ENCODE measurements around the gene FOXP1. TPM values are rescaled to one million over a fixed set of nuclear protein-coding genes. Genes with fewer than 3 reads are reported as not detected.

Gene FOXP1
- total and polyA plus RNA-seq, 2 of the 8 experiments (the other 6 are each of a cell fraction or from before 2014, with no cell fraction given), result 13.9 to 25.4 TPM

- TF ChIP-seq TAF1 (IDR thresholded peaks at IDR 0.05; ENCODE audit: low read depth, low read length) (no peak), SP4 (IDR thresholded peaks at IDR 0.05; ENCODE audit: low read length) (no peak), JUN (IDR thresholded peaks at IDR 0.05; ENCODE audit: low read depth, low read length) (no peak), SAP30 (IDR thresholded peaks at IDR 0.05; ENCODE audit: insufficient read depth, insufficient replicate concordance, low read length) (no peak)
These were observed 19.7 kb downstream of the FOXP1 start (continued) for GRCh38 chr3:71563827-71564226.

Data from H1 (cell line).